GM23338 (cell line): ENCODE data around the gene OR10C1. TPM values are rescaled to one million over a fixed set of nuclear protein-coding genes. Genes with fewer than 3 reads are reported as not detected.

Experiments
- ATAC-seq: fragments of 200-7000 bp; cut with Tn5 transposase; 3 replicates; pipeline ENCODE4 v1.9.1; 2020
- DNase-seq: peaks from one replicate; pipeline ENCODE4 v3.0.0-alpha.2; 2015; ENCODE audit warnings: low spot score
- H2AFZ ChIP-seq: fragments of 200-600 bp; sonication (generic); 2 replicates; pipeline ENCODE4 v1.8.0; 2016; ENCODE audit warnings: antibody characterized with exemption, mild to moderate bottlenecking, moderate library complexity
- H3F3A ChIP-seq: fragments of 200-600 bp; sonication (generic); replicated peaks from 2 replicates; pipeline ENCODE4 v1.8.0; 2017; ENCODE audit warnings: antibody characterized with exemption, mixed run types, low read depth
- H3K27ac ChIP-seq: fragments of 200-600 bp; sonication (generic); 2 replicates; pipeline ENCODE4 v1.6.1; 2016; ENCODE audit warnings: low read depth
- H3K27me3 ChIP-seq: fragments of 200-600 bp; sonication (generic); 2 replicates; pipeline ENCODE4 v1.8.0; 2016; ENCODE audit warnings: mild to moderate bottlenecking, mixed run types, moderate library complexity; ENCODE audit not compliant: insufficient read depth
- H3K36me3 ChIP-seq: fragments of 200-600 bp; sonication (generic); 2 replicates; pipeline ENCODE4 v1.8.0; 2016; ENCODE audit warnings: mild to moderate bottlenecking; ENCODE audit not compliant: insufficient read depth
- H3K4me1 ChIP-seq: fragments of 200-600 bp; sonication (generic); 2 replicates; pipeline ENCODE4 v1.8.0; 2016; ENCODE audit warnings: mild to moderate bottlenecking, moderate library complexity; ENCODE audit not compliant: insufficient read depth
- H3K4me2 ChIP-seq: fragments of 200-600 bp; sonication (generic); 2 replicates; pipeline ENCODE4 v1.7.1; 2017; ENCODE audit warnings: mixed run types
- H3K4me3 ChIP-seq: fragments of 200-600 bp; sonication (generic); 2 replicates; pipeline ENCODE4 v1.6.1; 2016; ENCODE audit warnings: mixed run types
- H3K79me2 ChIP-seq: fragments of 200-600 bp; sonication (generic); replicated peaks from 2 replicates; pipeline ENCODE4 v1.8.0; 2017; ENCODE audit warnings: mild to moderate bottlenecking; ENCODE audit not compliant: insufficient read depth
- H3K9me2 ChIP-seq: fragments of 200-600 bp; sonication (generic); 2 replicates; pipeline ENCODE4 v1.8.0; 2017; ENCODE audit not compliant: insufficient read depth
- H4K20me1 ChIP-seq: fragments of 200-600 bp; sonication (generic); replicated peaks from 2 replicates; pipeline ENCODE4 v1.8.0; 2017; ENCODE audit warnings: mild to moderate bottlenecking; ENCODE audit not compliant: insufficient read depth
- H3K27ac Mint-ChIP-seq: 2 replicates; pipeline ENCODE4 v1.8.0; 2020; ENCODE audit warnings: inconsistent platforms, mild to moderate bottlenecking, moderate library complexity, mixed read lengths
- H3K27me3 Mint-ChIP-seq: 3 replicates; pipeline ENCODE4 v1.8.0; 2022; ENCODE audit warnings: low read depth, mild to moderate bottlenecking, moderate library complexity, mixed read lengths, inconsistent platforms; ENCODE audit not compliant: insufficient read depth, poor library complexity
- H3K36me3 Mint-ChIP-seq: 3 replicates; pipeline ENCODE4 v1.8.0; 2021; ENCODE audit warnings: low read depth, mild to moderate bottlenecking, inconsistent platforms, moderate library complexity, mixed read lengths
- H3K4me1 Mint-ChIP-seq: 3 replicates; pipeline ENCODE4 v1.8.0; 2020; ENCODE audit warnings: mild to moderate bottlenecking, inconsistent platforms, mixed read lengths
- H3K4me3 Mint-ChIP-seq: 3 replicates; pipeline ENCODE4 v1.8.0; 2021; ENCODE audit warnings: moderate library complexity, mild to moderate bottlenecking, inconsistent platforms, mixed read lengths
- H3K9me3 Mint-ChIP-seq: 3 replicates; pipeline ENCODE4 v1.8.0; 2020; ENCODE audit warnings: moderate library complexity, mild to moderate bottlenecking, inconsistent platforms, mixed read lengths
- CTCF ChIP-seq, 2 experiments: fragments of 200-600 bp in 1 of 2; sonication (generic) in 1 of 2; conservative IDR thresholded peaks; 2 replicates each; pipeline versions ENCODE4 v1.5.1 to v1.6.1; 2016 to 2017; ENCODE audit warnings: antibody characterized with exemption in 2 of 2, low read depth in 2 of 2, mild to moderate bottlenecking in 2 of 2, moderate library complexity in 1 of 2
- EZH2 ChIP-seq: fragments of 200-600 bp; sonication (generic); IDR thresholded peaks from one replicate; pipeline ENCODE4 v1.8.0; 2017; ENCODE audit warnings: antibody characterized with exemption, mild to moderate bottlenecking, low read depth; ENCODE audit not compliant: unreplicated experiment
- EZH2phosphoT487 ChIP-seq: fragments of 200-600 bp; sonication (generic); IDR thresholded peaks from one replicate; pipeline ENCODE4 v1.8.1; 2018; ENCODE audit warnings: antibody characterized with exemption; ENCODE audit not compliant: unreplicated experiment
- JUNB ChIP-seq: IDR thresholded peaks from one replicate; pipeline ENCODE4 v1.6.1; 2016; ENCODE audit warnings: antibody characterized with exemption; ENCODE audit not compliant: unreplicated experiment
- NANOG ChIP-seq: IDR thresholded peaks from 2 replicates; pipeline ENCODE4 v1.6.1; 2016; ENCODE audit warnings: antibody characterized with exemption, borderline replicate concordance
- REST ChIP-seq: IDR thresholded peaks from one replicate; pipeline ENCODE4 v1.6.1; 2018; ENCODE audit warnings: antibody characterized with exemption; ENCODE audit not compliant: unreplicated experiment
- STAT1 ChIP-seq: IDR thresholded peaks from one replicate; pipeline ENCODE4 v1.6.1; 2016; ENCODE audit warnings: antibody characterized with exemption; ENCODE audit not compliant: unreplicated experiment
- ZNF114 ChIP-seq: fragments of 250-450 bp; sonication (Bioruptor Pico); IDR thresholded peaks from 2 replicates; pipeline ENCODE4 v1.5.0; 2020; ENCODE audit warnings: mild to moderate bottlenecking, moderate library complexity
- ZNF331 ChIP-seq: fragments of 250-450 bp; sonication (Bioruptor Pico); IDR thresholded peaks from 2 replicates; pipeline ENCODE4 v1.5.0; 2020; ENCODE audit warnings: low read depth, mild to moderate bottlenecking, moderate library complexity
- polyA plus RNA-seq: library from polyadenylated mRNA; unstranded; fragments of >200 nt; fragmentation: Nextera tagmentation; extraction: Ambion mirVana; gene quantifications from 2 replicates; pipeline ENCODE4 v1.2.1, GENCODE V29; 2016
- total RNA-seq: library from RNA; depleted of rRNA; stranded (reverse); fragments of >200 nt; shearing (Covaris generic); gene quantifications from 2 replicates; pipeline ENCODE4 v1.2.3, GENCODE V29; 2014

Gene OR10C1
- total and polyA plus RNA-seq, 2 experiments from 2014 or later = not detected

GRCh38 chr6:29399525-29399924 is 39.6 kb upstream of the OR10C1 start (continued):
- no peak for TF ChIP-seq ZNF331 (CRISPR knock-in tag)
- TF ChIP-seq CTCF (conservative IDR thresholded peaks at IDR 0.05; ENCODE audit: low read depth in 2 of 2) = no peak

- Mint-ChIP-seq H3K9me3 (peaks cover 6% of the 10 kb centered on the region; the same call in 2 of the 3 replicates), H3K36me3 (no peaks in the 10 kb centered on the region), H3K27me3 (no peaks in the 10 kb centered on the region), H3K27ac (no peak overlapping the region), H3K4me3 (no peak overlapping the region), H3K4me1 (no peaks in the 10 kb centered on the region)
- Histone ChIP-seq H3F3A (no peaks in the 10 kb centered on the region), H3K79me2 (no peaks in the 10 kb centered on the region), H3K4me3 (no peak overlapping the region), H4K20me1 (no peaks in the 10 kb centered on the region), H2AFZ (no peak overlapping the region), H3K4me1 (no peaks in the 10 kb centered on the region), H3K9me2 (no peaks in the 10 kb centered on the region; the same call in 1 of the 2 replicates), H3K27me3 (no peaks in the 10 kb centered on the region), H3K27ac (no peak overlapping the region), H3K4me2 (no peak overlapping the region), H3K36me3 (no peaks in the 10 kb centered on the region)
- DNase-seq (no peak), ATAC-seq (no peak)
- TF ChIP-seq EZH2 (no peak), STAT1 (no peak), ZNF114 (no peak), REST (no peak), EZH2phosphoT487 (no peak), NANOG (no peak), JUNB (no peak), CTCF (conservative IDR thresholded peaks at IDR 0.05; ENCODE audit: low read depth in 2 of 2) (no peak)
These were observed 35.3 kb upstream of the OR10C1 start for GRCh38 chr6:29403801-29404200.
